ENCODE results near the gene SFT2D3. TPM values are rescaled to one million over a fixed set of nuclear protein-coding genes. Genes with fewer than 3 reads are reported as not detected.

The SFT2D3 gene
- polyA plus RNA-seq, 10 donors: not detected

DNA sequence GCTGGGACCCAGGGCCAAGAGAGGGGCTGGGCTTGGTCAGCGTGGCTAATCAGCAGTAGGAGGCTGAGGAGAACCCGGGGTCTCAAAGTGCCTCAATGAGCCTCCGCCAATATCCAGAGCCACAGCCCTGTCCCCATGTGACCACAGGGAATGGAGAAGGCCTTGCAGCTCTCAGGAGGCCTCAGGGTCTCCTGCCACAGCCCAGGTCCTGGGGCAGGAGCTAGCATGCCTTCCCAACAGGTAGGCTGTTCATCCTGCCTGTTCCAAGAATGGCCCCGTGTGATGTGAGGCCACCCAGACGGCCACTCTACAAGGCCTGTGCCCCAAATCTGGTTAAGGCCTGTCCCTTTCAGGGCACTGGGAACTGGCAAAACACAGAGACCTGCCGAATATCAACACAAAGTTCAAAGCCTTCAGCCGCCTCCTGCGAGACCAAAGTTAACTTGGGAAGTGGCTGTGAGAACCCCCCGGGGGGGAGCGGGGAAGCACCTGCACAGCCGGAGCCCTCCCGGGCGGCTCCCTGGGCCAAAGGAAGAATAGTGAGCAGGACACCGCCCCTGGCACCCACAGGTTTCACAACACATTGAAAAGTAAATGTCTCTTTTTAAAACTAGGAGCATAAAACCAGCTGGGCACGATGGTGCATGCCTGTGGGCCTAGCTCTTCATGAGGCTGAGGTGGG, 21.5 kb upstream of the SFT2D3 start:
- no peak for DNase-seq

DNA sequence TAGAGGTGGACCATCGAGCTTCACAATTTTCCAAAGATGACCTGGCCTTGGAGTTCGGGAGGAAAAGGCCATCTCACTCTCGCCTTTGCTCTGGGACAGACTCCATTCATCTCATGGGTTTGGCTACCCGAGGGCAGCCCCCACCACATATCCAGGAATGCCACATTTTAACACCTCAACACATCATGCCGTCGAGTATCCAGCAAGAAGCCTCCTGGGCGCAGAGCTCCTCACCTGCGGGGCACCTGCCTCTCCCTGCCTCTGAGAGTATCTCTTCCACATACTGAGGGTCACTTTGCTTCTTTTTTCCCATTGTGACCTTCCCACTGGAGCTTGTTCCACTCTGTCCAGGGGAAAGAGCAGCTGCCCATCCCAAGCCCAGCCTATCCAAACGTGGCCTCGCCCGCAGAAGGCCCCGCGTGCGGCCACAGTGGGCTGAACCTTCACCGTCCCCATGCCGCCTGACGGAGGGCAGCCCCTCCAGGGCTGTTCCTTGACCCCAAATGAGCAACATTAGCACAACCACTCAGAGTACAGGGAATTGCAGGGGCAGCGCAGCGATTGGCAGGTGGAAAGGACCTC, 20.5 kb upstream of the SFT2D3 start:
- DNase-seq: no peak

DNA sequence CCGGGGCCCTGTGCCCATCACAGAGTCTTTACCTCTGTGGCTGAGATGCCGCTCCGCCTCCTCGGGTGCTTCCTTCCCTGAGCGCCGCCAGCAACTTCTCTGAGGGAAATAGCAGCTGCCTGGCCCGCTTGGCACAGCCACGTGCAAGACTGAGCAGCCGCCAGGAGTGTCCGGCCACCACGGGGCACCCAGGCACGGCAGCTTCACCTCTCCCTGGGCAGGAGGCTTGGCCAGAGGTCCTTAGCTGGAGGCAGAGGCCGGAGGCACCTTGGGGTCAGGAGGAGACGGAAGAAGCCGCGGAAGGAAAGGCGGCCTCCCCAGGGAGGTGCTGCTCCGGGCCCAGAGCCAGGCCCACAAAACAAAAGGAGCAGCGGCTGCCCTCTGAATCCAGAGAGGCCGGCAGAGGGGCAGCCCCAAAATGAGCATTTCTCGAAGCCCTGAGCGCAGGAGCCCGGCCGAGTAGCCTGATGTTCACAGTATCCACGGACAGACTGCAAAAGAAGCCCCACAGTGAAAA, 20.0 kb upstream of the SFT2D3 start:
- DNase-seq: peak in 1 of 3 donors; percentile 57

DNA sequence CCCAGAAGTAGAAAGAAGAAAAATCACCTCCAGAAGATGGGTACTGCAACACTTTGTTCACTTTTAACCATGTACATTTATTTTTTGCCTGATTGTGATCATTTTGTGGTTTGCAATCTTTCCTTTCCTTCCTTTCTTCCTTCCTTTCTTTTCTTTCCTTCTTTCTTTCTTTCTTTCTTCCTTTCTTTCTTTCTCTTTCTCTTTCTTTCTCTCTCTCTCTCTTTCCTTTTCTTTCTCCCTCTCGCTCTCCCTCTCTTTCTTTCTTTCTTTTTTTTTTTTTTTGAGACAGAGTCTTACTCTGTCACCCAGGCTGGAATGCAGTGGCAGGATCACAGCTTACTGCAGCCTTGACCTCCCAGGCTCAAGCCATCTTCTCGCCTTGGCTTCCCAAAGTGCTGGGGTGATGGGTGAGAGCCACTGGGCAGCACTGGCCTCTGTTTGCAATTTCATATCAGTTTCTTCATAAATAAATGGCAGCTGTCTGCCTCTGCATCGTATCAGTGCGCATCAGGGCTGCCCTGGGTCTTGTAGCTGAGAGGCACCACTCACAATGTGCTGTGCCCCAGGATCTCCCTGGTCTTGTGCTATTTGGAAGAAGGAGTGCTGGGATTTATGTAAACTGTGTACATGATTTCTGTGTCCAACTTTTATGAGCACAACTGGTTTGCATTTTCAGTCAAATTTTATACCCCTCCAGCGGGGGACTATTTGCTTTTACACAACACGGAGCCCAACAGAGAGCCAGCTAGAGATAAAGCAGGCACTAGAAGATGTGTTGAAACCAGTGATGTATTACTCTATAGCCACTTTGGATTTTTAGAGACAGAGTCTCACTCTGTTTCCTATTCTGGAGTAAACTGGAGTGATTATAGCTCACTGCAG, 19.1 kb upstream of the SFT2D3 start:
- no peak for DNase-seq

DNA sequence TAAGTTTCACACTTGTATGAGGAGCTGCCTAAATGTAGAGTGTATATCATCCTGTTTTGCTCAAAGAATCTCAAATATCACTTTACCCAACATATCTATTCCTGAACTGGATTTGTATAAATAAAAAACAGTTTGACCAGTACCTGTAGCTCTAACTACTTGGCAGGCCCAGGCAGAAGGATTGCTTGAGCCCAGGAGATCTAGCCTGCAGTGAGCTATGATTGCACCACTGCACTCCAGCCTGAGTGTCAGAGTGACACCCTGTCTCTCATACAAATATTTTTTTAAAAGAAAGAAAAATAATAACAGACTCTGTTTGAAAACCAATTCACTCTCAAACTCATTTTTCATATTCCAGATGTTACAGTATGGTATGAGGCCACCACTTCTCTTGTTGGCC, 18.2 kb upstream of the SFT2D3 start:
- no peak for DNase-seq

DNA sequence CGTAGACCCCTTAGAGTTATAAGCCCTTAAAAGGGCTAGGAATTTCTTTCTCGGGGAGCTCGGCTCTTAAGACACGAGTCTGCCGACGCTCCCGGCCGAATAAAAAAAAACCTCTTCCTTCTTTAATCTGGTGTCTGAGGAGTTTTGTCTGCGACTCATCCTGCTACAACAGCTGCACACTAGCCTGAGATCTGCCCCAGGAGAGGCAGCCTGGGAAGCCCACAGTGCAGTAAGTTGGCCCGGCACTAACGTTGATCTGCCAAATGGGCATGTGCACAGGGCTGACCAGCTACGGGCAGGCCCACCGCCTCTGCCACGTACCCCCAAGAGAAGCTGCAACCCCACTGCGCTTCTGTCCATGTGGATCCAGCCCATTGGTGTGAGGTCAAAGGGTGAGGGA, 17.5 kb upstream of the SFT2D3 start:
- peak in 1 of 3 donors; percentile 51 for DNase-seq

DNA sequence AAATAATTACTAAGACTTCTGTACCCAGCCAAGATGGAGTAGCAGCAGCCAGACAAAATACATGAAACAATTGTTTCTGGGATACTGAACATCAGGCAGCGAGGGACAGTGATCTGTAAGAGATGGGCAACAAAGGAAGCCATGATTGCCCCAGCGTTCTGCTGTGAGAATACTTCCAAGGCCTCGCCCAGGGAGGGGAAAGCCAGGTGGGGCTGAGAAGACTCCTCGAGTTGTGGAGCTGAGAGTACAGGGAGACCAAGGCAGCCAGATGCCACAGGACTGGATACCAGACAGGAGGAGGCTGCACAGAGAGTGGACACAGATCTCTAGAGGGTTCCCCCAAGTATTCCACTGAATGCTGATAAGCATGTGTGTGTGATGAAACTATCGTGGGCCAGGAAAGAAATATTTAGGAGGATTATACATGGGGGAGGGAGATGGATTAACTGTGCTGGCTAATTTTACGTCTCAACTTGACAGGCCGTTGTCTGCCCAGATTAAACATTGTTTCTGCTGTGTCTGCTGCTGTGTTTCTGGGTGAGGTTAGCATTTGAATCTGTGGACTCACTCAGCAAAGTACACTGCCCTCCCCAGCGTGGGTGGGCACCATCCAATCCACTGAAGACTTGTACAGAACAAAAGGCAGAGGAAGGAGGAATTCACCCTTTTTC, 15.8 kb upstream of the SFT2D3 start:
- DNase-seq: no peak

DNA sequence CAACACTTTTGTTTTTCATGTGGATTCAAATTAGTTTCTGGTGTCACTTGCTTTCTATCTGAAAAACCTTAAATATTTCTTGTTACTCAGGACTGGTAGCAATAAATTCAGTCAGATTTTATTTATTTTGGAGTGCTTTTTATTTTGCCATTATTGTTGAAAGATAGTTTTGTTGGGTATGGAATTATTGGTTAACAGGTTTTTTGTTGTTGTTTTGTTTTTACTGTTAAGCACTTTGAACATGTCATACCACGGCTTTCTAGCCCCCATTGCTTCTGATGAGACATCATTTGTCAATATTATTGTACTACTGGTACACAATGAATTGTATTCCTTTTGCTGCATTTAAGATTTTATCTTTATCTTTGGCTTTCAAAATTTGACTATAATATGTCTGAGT, 12.9 kb upstream of the SFT2D3 start:
- DNase-seq: no peak

DNA sequence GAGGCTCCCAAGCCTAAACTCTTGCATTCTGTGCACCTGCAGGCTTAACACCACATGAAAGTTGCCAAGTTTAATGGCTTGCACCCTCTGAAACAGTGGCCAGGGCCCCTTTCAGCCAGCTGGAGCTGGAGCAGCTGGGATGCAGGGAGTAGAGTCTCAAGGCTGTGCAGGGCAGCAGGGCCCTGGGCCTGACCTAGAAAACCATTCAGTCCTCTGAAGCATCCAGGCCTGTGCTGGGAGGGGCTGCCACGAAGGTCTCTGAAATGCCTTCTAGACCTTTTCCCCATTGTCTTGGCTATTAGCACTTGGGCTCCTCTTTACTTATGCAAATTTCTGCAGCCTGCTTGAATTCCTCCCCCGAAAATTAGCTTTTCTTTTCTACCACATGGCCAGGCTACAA, 10.6 kb upstream of the SFT2D3 start:
- no peak for DNase-seq

DNA sequence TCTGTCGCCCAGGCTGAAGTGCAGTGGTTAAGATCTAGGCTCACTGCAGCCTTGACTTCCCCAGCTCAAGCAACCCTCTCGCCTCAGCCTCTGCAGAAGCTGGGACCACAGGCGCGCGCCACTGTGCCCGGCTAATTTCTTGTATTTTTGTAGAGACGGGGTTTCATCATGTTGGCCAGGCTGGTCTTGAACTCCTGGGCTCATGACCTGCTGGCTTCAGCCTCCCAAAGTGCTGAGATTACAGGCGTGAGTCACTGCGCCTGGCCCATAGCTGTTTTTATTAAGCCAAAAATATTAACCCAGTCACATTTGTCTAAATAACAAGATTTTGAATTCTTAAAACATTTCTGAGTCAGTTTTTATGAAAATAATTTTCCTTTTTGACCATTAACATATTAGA, 6.3 kb upstream of the SFT2D3 start:
- no peak for DNase-seq

DNA sequence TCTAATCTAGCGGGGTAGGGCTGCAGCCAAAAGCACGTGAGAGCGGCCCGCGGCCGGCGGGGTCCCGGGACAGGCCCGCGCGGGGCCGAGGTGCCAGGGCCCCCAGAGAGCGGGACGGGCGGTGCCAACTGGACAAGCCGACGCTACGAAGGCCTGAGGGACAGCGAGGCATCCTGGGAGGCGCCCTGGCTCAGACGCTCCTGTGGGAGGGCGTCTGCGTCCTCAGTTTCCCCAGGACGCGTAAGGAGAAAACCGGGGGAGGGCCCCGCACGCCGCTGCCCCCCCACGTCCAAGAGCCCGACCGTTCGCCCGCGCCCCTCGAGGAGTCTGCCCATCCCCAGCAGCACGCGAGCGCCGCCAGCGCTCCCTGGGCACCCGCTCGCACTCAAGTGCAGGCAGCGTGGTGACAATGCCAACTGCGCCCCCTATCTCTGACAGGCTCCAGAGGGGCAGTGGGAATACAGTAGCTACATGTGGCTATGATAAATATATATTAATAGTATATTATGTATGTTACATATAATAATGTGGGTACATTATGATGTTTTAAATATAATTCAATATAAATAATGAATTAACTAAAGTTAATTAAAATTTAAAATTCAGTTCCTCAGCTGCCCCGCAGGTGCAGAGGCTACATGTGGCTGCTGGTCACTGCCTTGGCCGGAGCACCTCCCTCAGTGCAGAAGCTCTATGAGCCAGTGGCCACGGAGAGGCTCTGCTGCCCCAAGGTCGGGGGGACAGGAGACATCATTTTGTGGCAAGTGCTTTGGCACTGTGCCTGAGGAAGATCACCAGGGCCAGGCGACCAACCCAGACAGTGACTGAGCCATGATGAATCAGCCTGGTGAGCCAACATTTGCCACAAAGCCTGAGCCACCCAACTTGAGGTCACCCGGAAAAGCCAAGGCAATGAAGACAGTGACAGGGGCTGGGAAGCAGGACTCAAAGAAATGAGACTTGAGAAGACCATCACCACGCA, 5.5 kb upstream of the SFT2D3 start:
- DNase-seq: no peak

DNA sequence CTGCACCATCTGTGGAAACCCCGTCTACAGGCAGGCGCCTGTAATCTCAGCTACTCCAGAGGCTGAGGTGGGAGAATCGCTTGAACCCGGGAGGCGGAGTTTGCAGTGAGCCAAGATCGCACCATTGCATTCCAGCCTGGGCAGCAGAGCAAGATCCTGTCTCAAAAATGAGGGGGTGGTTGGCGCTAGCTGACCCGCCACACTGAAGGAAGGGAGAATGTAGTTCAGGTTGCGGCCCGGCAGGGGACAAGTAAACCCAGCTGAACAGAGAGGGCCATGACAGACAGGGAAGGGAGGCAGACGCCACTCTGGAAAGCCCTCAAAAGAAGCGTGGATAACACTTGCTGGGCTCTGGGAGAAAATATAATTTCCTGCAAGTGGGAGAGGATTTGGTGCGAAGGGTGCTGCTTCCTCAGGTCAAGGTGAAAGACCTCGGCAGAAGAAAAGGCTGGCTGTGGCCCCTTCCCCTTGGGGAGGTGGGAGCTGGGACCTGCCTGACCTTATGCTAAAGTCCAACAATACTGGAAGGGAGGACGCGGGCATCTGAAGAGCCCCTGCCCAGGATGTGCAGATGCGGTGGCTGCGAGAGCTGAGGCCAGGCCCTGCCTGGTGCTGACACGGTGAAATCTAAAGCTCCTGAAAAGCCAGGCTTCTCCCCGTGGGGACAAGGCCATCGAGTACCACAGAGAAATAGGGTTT, 3.7 kb upstream of the SFT2D3 start:
- no peak for DNase-seq

DNA sequence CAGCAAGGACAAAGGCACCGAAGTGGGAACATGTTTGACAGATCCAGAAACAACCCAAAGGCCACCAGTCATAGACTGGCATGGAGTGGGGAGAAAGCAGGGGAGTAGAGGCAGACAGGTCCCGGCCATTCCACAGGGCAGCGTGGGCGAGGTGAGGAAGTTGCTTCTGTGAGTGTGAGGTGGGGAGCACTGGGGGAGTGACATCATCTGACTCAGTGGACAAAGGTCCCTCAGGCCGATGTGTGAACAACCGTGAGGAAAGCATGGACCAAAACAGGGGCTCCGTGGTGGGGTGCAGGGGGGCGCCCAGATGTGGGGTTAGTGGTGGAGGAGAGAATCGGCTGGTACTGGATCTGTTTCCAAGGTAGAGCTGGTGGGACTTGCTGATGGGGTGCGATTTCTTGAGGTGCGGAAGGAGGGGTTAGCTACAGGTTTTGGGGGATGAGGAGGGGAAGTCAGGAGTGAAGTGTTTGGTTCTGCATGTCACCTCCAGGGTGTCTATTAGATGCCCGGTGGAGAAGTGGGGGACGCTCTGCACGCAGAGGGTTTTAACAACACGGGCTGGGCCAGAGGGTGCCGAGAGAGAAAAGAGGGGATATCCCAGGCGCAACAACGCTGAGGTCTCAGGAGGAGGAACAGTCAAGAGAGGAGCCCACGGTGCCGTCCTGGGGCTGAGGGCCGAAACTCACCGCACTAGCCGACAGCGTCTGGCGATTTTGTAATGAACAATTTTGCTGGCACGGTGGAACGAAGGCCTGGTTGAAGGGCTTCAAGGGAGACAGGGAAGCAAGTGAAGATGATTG, 2.5 kb upstream of the SFT2D3 start:
- DNase-seq: no peak

DNA sequence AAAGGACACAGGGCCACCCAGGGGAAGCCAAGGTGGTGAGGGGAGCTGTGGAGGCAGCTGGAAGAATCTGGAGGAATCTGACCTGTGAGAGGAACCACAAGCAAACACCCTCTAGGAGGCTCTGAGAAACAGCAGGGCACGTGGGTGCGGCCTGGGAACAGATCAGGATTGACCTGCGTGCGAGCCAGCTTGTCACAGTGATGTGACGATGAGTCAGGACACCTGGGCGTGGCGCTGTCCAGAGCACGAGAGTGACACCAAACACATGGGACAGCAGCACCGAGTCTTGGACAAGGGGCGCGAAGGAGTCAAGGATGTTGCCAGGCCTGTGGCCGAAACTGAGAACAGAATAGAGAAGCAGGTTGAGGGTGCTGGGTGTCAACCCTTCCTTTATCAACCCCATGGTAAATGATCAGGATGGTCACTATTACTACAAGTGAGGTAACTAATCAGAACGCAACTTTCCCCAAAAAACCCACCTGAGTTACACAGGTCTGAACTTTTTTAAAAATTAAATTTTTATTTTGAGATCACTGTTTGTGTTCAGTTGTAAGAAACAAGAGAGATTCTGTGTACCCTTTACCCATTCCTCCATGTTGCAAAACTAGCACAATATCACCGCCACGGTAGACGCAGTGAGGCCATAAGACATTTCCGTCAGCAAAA, 637 bp upstream of the SFT2D3 start:
- DNase-seq: peak in 2 of 3 donors; percentile 22 to 45

DNA sequence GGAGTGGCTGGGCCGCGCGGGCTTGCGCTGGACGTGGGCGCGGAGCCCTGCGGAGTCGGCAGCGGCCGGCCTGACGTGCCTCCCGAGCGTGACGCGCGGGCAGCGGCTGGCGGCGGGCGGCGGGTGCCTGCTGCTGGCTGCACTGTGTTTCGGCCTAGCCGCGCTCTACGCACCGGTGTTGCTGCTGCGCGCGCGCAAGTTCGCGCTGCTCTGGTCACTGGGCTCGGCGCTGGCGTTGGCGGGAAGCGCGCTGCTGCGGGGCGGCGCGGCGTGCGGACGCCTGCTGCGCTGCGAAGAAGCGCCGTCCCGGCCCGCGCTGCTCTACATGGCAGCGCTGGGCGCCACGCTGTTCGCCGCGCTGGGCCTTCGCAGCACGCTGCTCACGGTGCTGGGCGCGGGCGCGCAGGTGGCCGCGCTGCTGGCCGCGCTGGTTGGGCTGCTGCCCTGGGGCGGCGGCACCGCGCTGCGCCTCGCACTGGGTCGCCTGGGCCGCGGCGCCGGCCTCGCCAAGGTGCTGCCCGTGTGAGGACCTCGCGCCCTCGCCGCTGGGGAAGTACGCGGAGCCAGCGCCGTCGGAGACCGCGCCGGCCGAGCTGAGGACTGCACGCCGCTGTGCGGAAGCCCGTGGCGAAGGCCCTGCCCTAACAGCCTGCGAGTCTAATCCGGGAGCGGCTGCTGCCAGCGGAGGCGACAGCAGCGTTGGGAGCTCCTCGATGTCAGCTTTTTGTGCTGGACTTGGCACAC, 526 bp downstream of the SFT2D3 start:
- peak; percentile 66 to 91 (median 81) for DNase-seq

DNA sequence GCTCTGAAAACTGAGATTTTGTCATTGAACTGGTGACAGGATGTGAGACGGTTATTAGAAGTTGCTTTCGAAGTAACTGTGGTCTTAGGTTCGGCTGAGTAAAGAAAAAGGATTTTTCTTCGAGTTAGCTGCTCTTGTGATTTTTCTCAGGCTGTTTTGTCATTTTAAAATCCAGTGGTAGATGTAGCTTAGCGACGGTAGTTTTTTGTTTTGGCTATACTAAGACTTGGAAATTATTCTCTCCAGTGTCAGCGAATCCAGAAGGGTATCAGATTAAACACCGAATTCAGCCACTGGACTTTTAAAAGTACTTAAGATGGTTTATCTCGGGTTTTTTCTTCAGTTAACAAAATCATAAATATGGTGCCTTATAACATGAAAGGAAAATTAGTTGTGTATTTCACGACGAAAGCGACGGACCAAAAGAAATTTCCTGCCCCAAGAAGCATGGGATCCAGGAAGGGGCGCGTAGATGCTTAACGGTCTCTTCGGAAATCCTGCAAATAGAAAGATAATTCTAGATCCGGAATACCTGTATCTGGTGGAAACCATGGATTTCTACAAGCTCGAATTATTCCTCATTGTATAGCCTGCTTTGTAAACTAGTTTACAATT, 1.2 kb downstream of the SFT2D3 start:
- no peak for DNase-seq

DNA sequence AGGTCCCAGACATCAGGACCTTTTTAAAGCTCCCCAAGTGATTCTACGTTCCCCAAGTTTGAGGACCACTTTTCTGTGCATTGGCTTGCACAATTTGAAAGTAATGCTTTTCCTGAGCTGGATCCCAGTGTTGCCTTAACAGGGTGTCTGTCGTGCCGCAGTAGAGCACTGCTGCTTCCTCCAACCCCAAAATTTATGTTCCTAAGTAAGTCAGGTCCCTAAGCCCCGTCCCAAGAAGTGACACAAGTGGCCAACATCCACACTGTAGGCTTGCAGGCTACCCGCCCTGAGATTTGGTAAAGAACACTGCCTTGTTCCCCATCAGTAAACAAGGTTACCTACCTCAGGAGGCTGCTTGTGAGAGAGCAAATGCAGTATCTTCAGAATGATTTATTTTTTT, 2.0 kb downstream of the SFT2D3 start:
- DNase-seq: no peak

All from muscle of back (tissue), 11 donors.